GDM1 (cell line): Measurements from ENCODE around the gene EIF1AD.
"Not testable (repeated sequence)": the region's sequence is repeated elsewhere in the genome, so short reads cannot be mapped to it uniquely, and the experiment has no call there.

Experiments used
- DNase-seq: peaks from one replicate; lab custom pipeline; 2025; lab: John Stamatoyannopoulos, UW

The EIF1AD gene

DNA sequence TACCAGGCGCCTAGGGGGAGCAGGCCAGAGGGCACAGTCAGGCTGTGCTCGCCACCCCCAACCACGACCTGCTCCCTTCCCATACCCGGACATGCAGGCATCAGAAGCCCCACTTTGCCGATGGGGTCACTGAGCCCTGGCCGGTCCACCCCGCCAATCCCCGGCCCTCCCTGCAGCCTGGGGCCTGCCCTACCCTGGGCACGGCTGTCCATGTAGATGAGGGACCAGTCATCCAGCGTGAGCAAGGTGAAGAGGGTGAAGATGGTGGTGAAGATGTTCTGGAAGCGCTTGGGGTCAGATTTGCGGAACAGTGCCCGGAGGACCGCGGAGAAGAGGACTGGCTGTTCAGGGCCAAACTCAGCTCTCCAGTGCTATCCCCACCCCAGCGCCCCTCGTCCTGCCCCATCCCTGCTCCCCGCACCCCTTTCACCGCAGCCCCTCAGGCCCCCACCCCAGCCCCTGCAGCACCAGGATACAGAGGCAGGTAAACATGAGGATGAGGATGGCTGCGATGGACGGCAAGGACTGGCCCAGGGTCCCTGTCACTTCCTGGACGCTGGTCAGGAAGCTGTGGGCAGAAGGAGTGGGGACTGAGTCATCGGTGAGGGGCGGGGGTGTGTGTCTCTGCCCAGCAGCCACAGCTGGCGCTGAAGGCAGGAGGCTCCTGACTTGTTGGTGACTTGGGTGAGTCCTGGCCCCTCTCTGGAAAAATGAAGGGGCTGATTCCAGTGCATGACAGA, 18.8 kb upstream of the EIF1AD start:
- DNase-seq, result peak; percentile 52

DNA sequence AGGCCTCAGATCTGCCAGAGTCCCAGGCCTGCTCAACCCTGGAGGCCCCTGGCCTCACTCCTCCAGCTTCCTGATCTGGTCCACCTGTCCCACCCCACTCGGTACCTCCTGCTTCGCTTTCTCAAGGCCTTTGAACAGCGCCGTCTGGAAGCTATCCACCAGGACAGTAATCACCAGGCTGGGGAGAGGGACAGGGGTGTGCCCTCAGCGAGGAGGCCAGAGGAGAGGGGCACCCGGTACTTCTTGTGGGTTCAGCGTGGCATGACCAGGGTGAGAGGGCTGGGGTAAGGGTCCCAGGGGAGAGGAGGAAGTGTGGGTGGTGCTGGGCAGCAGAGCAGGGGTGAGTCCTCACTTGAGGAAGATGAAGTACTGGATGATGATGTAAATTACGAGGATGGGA, 18.3 kb upstream of the EIF1AD start:
- no peak for DNase-seq

DNA sequence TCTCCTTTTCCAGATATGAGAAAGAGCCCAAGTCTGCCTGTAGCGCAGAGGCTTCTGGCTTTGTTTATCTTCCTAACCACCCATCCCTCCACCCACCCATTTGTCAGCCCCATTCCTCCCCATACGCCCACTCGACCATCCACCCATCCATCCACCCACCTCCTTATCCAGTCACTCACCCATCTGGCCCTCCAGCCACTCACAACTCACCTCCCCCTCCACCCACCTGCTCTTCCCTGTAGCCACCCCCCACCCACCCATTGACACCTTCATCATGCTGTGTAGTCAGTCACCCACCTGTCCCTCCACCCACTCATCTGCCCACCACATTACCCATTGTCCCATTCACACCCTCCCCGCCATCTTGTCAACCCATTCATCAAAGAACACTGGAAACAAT, 15.4 kb upstream of the EIF1AD start:
- DNase-seq, result no peak

DNA sequence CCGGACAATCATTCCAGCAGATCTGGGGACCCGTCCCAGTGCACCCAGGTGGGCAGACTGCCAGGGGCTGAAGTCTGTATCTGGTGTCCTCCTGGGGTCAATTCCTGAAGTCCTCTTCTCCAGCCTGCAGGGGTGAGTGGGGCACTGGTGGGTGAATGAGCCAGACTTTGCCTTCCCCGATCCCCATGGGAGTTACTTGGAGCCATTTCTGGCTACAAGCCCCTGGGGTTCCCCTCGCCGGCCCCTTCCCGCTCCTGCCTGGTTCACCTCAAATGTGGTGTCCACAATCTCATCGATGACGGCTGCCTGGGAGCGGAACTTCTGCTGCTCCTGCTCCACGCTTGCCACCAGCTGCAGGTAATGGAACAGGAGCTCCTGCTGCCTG, 14.8 kb upstream of the EIF1AD start:
- no peak for DNase-seq

DNA sequence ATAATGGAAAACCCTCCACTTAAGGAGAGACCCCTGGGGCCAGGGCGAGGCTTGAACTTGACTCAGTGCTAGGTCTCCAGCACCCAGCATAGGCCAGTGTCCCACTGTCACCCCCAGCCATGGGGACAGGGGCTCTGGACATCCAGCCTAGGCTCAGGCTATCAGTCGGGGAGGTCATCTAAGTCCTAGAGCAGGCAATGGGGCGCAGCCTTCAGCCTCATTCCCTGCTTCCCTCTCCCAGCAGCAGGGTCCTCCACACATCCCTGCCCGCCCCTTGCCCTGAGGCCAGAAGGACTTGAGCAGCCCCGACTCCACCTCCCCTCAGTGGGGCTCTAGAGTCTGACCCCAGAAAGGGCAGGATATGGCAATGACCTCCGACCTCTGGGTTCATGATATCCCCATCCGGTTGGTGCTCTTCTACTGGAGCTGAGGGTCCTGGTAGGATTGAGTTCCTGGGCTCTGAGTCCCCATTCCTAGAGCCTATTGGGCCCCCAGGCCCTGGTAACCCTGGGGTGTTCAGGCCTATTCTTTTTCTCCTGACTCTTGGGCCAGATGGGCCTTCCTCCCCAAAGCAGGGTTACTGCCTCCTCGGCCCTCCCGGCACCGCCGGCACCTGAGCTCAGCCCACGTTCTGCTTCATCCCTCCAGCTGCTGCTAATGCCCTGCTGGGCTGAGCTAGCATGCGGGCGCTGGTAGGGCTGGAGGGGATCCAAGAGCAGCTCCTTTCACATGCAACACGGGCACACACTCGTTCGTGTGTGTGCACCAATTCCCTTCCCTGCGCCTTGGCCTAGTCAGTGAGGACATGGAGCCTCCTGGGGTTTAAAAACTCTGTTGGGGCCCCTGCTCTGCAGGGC, 14.2 kb upstream of the EIF1AD start:
- DNase-seq, result no peak

DNA sequence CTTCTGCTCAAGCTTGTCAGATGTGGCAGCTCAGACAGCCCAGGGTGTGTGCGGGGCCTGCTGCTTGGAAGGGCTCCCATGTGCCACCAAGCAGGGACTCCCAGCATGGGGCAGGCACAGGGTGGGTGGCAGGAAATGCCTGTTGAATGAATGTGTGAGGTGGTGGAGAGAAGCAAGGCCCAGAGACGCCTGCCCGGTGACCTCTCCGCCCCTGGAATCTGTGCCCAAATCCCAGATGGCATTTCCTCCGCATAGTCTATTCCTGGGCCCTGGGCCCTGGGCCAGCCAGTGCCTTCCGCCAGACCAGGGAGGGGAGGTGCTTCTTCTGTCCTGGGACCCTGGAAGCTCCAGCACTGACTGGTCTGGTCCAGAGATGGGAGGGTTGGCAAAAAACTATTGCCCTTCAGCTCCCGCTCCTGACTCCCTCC, 13.5 kb upstream of the EIF1AD start:
- no peak for DNase-seq

DNA sequence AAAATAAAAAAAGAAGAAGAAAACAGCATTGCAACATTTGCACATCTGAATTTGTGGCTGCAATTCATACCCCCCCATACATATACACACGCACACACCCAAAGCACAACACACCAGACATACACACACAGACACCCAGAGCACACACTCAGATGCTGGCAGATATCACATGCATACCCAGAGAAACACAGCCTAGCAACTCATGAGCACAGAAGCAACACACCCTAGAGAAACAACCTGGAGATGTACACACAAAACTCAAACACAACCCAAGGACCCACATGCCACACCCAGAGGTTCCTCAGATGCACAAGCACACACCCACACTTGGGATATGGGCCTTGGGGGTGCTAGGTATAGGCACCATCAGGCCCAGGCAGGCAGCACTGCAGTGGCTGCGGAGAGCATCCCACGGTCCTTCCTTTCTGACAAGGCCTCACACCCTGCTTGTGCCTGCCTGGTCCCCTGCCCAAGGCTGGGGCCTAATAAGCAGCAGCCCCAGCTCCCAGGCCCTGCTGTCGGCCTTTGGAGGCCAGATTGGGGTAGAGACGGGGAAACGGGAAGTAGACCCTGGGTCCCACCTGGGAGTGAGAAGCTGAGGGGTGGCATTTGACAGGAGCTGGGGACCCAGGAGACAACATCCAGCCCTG, 13.0 kb upstream of the EIF1AD start:
- no peak for DNase-seq

DNA sequence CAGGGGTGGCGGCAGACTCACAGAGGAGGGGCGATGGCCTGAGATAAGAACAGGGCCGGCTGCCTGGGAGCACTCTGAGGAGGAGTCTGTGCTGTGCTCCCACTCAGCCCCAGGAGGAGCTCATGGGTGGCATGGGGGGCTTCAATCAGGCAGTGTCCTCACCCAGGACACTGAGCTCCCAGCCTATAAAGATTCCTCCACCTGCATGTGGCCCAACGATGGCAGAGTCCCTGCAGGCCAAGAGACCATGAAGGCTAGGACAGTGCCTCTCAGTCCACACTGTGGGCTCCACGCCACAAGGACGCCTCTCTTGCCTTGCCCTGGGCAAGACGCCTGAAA, 11.8 kb upstream of the EIF1AD start:
- DNase-seq, result no peak

DNA sequence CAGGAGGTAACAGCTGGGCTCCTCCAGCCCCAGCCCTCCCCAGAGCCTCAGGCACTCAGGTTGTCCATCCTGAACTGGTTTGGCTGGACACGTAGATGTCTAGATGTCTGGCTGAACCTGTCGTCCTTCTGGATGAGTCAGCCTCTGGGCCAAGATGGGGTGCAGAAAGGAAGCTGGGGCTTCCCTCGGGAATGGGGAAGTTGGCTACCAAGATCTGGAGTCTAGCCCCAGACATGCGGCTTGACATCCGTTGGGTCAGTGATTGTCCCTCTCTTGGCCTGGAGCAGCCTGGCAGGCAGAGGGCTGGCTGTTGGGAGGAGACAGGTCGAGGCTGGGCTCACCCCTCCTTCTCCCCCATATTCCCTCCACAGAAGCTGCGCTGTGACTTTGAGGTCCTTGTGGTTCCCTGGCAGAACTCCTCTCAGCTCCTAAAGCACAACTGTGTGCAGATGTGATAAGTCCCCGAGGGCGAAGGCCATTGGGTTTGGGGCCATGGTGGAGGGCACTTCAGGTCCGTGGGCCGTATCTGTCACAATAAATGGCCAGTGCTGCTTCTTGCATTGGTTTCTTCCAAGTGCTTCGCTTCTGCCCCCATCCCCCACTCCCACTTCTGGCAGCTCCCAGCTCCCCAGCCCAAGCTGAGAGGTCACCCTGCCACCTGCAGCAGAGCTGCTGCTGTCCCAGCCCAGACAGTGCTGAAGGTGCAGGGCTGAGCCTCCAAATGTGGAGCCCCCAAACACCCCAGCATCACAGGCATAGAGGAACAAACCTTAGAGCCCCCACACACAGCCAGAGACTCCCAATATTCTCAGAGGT, 11.2 kb upstream of the EIF1AD start:
- no peak for DNase-seq

DNA sequence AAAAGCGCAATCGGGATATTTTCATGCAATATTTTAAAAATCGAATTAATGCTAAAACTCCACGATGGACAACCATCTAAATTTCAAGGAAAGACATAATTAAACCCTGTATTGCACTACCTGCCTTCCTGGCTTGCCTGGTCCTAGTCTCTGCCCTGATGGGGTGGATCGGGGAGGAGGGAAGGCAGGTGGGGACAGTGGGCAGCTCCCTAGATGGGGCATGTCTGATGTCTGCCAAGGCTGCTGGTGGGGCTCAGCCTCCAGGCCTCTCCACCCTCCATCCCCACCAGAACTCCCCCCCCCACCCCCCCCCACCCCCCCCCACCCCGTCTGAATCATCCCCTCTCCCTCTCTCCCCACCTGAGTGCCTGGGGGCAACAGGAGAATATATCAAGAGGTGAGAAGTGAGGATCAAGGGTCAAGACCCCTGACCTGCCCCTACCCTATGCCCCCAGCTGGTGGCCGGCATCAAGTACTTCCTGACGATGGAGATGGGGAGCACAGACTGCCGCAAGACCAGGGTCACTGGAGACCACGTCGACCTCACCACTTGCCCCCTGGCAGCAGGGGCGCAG, 10.5 kb upstream of the EIF1AD start:
- no peak for DNase-seq

DNA sequence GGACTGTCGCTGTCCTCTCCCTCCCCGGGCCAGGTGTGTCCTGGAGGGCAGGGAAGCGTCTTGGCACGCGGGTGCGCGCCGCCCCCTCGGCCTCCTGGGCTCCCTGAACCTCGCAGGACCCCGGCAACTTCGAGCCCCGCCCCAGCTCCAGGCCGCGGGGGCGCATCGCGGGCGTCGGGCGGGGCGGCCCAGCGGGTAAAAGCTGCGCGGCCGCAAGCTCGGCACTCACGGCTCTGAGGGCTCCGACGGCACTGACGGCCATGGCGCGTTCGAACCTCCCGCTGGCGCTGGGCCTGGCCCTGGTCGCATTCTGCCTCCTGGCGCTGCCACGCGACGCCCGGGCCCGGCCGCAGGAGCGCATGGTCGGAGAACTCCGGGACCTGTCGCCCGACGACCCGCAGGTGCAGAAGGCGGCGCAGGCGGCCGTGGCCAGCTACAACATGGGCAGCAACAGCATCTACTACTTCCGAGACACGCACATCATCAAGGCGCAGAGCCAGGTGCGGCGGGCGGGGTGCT, 9.9 kb upstream of the EIF1AD start, which contains the start of gene CST6:
TSS of gene CST6 (plus strand) at position 224 of the 519 bp plus-strand sequence. CDS start at position 261, 37 bp downstream.
- no peak for DNase-seq

DNA sequence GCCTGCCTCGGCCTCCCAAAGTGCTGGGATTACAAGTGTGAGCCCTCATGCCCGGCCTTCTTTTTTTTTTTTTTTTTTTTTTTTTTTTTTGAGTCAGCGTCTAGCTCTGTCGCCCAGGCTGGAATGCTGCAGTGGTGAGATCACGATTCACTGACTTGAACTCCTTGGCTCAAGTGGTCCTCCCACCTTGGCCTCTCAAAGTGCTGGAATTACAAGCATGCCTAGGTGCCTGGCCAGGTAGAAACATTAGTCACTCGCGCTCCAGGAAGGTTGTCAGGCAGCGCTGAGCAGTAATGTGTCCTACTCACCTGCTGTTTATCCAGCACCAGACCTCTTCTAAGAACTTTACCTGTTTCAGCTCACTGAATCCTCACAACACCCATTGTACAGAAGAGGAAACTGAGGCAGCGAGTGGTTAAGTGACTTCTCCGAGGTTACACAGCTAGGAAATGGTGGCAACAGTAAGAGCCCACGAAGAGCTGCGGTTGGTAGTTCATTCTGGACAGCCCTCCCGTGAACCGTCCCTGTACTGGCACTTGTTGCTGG, 9.4 kb upstream of the EIF1AD start:
- DNase-seq, result no peak

DNA sequence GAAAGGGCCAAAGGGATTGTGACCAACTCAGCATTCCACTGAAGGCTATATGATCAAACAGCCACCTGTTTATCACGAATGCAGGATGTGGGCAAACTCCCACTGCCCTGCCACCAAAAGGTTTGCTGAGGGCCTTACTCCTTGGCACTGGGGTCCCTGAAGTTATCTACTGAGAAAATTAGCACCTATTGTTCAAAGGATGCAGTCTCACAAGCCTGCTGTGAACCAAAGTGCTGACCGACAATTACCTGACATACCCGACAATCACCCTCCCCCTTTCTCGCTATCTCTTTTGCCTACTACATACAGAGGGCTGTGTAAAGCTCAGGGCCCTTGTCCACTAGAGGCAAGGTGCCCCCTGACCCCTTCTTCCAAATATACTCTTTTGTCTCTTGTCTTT, 8.1 kb upstream of the EIF1AD start:
- not testable (repeated sequence) for DNase-seq

DNA sequence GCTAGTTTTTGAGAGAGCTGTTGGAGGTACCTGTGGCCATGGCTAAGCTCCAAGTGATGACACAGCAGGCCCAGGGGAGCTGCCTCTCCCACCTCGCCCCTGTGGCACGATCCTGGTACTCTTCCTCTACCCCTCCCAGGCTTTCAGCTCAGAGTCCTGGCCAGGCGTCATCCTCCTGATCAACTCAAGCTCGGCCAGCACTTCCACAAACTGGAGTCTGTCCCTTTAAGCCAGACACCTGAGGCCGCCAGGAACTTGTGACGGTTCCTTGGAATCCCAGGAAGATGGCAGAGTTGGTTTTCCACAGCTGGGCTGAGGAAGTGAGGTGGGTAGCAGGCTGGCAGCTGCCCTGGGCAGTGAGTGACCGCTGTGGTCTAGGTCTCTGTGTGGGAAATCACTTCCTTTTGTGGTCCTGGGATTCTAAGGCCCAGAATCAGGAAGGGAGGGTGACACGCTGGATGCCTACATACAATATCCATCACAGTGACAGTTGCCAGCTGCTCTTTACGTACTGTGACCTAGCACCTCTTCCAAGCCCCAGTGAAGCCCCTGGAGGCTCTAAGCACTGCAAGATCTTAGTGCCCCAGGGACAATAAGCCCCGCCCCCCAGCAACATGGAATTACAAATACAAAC, 6.6 kb upstream of the EIF1AD start:
- DNase-seq, result no peak

DNA sequence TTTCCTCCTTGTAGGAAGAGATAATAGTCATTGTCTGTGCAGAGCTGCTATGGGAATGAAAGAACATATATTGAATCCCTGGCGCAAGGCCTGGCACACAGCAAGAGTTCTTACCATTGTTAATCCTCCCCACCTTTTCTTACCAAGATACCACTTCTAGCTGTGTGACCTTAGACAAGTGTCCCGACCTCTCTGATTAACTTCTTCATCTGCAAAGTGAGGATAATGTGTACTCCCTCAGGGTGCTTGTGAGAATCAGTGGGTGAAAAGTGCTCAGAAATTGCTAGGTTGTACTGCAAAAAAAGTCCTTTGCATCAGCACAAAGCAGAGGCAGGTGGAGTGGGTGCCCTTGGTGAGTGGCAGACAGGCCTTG, 6.1 kb upstream of the EIF1AD start:
- DNase-seq, result no peak

DNA sequence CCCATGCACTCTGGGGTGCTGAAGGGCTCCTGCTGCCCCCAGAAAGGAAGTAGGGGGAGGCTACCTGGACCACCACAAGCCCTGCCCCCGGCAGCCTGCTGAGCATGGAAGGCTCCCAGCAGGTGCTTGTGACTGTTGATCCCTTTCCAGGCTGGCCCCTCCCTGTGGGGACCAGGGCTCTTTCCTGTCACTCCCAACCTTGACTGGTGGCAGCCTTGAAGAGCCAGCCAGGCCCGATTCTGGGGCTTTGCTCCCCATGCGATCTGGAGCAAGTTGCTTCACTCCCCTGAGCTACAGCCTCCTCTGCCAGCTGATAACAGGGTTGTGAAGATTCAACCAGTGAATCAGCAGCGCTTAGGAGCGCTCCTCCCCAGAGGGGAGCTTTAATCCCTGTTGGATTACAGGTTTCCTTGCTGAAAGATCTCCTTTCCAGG, 5.3 kb upstream of the EIF1AD start:
- no peak for DNase-seq

DNA sequence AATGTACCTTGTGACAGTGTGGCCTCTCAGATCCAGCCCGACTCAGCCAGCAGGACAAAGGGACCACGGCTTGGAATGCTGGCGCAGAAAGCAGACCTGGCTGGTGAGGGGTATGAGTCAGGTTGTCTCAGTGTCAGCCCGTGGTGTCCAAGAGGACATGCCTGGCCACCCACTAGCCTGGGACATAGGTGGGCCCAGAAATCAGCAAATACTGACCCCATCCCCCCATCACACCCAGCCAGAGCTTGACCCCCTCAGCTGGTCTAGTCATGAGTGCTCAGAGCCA, 4.9 kb upstream of the EIF1AD start:
- no peak for DNase-seq

DNA sequence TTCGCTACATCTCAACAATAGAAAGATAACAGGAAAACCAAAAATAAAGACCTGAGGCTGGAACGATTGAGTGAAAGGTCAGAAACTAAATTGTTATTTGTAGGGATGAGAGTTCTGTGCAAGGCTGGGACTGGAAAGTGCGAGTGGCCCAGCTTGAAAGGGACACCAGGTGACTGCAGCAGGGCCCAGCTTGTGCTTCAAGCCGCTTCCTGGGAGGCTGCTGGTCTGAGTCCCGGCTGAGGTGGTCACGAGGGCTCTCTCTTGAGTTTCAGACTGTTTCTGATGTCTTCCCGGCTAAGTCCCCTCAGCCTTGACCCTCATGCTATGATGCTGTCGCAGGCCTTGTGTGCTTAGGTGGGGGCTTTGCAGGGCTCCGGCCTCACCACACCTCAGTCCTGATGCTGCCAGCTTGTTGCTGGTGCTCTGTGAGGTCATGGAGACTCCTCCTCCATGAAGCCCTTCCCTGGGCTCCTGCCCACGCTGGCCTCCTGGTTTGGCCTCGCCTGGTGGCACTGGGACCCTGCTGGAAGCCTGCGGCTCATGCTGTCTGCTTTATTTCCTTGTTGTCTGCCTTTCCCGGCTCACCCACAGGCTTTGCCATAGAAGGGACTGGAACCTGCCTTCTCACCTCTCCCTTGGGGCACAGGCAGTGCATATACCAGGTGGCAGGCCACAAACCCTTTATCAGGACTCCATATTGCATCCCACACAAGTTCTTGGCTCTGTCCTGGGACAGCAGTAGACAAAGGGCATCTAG, 4.4 kb upstream of the EIF1AD start:
- DNase-seq, result no peak

DNA sequence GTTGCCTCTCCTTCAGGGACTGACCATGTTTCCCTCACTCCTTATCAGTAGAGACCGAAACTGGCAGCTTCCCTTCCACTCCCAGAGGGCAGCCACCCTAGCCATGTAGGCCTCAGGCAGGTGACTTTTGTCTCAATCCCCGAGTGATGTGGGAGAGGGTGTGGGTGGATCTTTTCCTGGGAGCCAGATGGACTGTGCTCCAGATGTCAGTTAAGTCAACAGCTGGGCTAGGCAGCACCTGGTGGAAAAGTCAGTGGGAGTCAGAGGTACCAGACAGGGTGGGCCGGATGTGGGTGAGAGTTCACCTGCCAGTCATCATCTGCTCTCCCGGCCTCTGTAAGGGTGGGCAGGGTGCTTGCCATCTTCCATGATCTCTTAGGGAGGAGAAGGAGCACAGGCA, 2.2 kb upstream of the EIF1AD start:
- no peak for DNase-seq

DNA sequence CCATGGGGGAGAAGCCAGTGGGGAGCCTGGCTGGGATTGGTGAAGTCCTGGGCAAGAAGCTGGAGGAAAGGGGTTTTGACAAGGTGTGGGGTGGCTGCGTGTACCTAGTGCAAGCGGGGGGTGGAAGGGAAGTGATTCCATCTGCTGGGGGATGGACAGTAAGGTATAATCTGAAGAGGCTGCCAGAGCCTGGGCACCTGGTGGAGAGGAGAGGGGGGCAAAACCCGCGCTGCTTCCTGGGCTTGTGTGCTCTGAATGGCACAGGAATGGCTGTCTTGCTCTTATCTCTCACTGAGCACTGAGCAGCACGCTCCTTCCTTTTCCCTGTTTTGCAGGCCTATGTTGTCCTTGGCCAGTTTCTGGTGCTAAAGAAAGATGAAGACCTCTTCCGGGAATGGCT, 1.3 kb upstream of the EIF1AD start:
- DNase-seq, result no peak
